ENCODE data around the gene TPPP2.

DNA sequence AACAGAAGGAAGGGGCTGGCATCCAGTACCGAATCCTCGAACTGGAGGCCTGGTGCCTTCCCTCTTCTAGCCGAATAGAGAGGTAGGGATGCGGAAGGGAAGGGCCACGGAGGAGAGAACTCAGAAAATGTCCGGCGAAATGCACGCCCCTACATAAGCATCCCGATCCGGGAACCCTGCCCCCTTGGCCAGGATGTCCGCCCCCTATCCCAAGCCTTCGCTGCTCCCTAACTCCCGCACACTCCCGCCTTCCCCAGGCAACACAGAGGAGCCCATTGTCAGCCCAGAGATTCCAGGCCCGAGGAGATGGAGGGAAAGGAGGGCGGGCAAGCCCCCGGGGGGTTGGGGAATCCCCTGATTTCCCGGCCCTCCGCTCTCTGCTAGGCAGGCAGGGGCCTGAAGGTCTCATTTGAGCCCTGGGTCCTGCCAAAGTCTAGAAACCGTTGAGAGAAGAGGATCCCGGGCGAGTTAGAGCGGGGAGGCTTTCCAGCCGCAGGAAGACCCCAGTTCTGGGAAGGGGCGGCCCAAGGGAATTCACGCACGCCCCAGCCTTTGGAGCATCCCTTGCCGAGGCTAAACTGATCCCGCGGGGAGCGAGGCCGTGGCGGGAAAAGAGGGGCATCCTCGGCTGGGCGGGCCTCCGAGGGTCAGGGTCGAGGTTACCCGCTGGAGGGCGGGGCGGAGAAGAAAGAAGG lies 39.5 kb downstream of the TPPP2 start:
- no peak for TF ChIP-seq RAD21 (IDR thresholded peaks at IDR 0.05)
- TF ChIP-seq, protein P1, sequence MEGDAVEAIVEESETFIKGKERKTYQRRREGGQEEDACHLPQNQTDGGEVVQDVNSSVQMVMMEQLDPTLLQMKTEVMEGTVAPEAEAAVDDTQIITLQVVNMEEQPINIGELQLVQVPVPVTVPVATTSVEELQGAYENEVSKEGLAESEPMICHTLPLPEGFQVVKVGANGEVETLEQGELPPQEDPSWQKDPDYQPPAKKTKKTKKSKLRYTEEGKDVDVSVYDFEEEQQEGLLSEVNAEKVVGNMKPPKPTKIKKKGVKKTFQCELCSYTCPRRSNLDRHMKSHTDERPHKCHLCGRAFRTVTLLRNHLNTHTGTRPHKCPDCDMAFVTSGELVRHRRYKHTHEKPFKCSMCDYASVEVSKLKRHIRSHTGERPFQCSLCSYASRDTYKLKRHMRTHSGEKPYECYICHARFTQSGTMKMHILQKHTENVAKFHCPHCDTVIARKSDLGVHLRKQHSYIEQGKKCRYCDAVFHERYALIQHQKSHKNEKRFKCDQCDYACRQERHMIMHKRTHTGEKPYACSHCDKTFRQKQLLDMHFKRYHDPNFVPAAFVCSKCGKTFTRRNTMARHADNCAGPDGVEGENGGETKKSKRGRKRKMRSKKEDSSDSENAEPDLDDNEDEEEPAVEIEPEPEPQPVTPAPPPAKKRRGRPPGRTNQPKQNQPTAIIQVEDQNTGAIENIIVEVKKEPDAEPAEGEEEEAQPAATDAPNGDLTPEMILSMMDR (IDR thresholded peaks at IDR 0.05; ENCODE audit: low read depth, low read length, missing input control) = no peak
- no peak for TF ChIP-seq HNF4G (IDR thresholded peaks at IDR 0.05)
- TF ChIP-seq, protein P2, sequence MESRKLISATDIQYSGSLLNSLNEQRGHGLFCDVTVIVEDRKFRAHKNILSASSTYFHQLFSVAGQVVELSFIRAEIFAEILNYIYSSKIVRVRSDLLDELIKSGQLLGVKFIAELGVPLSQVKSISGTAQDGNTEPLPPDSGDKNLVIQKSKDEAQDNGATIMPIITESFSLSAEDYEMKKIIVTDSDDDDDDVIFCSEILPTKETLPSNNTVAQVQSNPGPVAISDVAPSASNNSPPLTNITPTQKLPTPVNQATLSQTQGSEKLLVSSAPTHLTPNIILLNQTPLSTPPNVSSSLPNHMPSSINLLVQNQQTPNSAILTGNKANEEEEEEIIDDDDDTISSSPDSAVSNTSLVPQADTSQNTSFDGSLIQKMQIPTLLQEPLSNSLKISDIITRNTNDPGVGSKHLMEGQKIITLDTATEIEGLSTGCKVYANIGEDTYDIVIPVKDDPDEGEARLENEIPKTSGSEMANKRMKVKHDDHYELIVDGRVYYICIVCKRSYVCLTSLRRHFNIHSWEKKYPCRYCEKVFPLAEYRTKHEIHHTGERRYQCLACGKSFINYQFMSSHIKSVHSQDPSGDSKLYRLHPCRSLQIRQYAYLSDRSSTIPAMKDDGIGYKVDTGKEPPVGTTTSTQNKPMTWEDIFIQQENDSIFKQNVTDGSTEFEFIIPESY (IDR thresholded peaks at IDR 0.05) = no peak

Measured in liver (tissue), 3 donors.